GM21786 (cell line): ENCODE measurements around the gene CPNE8.

Experiments
- ATAC-seq: cut with Tn5 transposase; IDR thresholded peaks from one replicate; pipeline ENCODE4 v1.9.1; 2021; ENCODE audit not compliant: unreplicated experiment

The CPNE8 gene

GRCh38 chr12:38905480-38906351 is at the start of gene CPNE8:
CPNE8 (minus strand) TSS chr12:38905591; CDS start chr12:38905534, 57 bp downstream.
- peak; percentile 52 for ATAC-seq

- ATAC-seq, result no peak
These were observed 49.0 kb upstream of the CPNE8 start for GRCh38 chr12:38954238-38954873.

GRCh38 chr12:38949363-38949762 is 44.0 kb upstream of the CPNE8 start:
- no peak for ATAC-seq

GRCh38 chr12:38934686-38935085 is 29.3 kb upstream of the CPNE8 start:
- ATAC-seq, result no peak

- no peak for ATAC-seq
These were observed 28.7 kb upstream of the CPNE8 start for GRCh38 chr12:38934078-38934584.

- ATAC-seq, result no peak
These were observed 26.9 kb upstream of the CPNE8 start for GRCh38 chr12:38932320-38932719.

- no peak for ATAC-seq
These were observed 26.1 kb upstream of the CPNE8 start for GRCh38 chr12:38931461-38931860.

- no peak for ATAC-seq
These were observed 25.6 kb upstream of the CPNE8 start for GRCh38 chr12:38930990-38931389.

GRCh38 chr12:38926501-38926900 is 21.1 kb upstream of the CPNE8 start:
- no peak for ATAC-seq

GRCh38 chr12:38921025-38921677 is 15.8 kb upstream of the CPNE8 start:
- peak; percentile 95 for ATAC-seq

GRCh38 chr12:38919191-38919590 is 13.8 kb upstream of the CPNE8 start:
- no peak for ATAC-seq

- no peak for ATAC-seq
These were observed 10.2 kb upstream of the CPNE8 start for GRCh38 chr12:38915429-38916182.

- ATAC-seq, result no peak
These were observed 6.7 kb upstream of the CPNE8 start for GRCh38 chr12:38912116-38912515.

GRCh38 chr12:38911611-38912010 is 6.2 kb upstream of the CPNE8 start:
- no peak for ATAC-seq

GRCh38 chr12:38907201-38907923 is 2.0 kb upstream of the CPNE8 start:
- no peak for ATAC-seq

- peak; percentile 50 for ATAC-seq
These were observed 1.2 kb upstream of the CPNE8 start for GRCh38 chr12:38906482-38907200.

GRCh38 chr12:38904537-38905479 is 583 bp downstream of the CPNE8 start:
- ATAC-seq, result peak; percentile 63

GRCh38 chr12:38903596-38903995 is 1.8 kb downstream of the CPNE8 start:
- ATAC-seq, result no peak
